ENCODE data around the gene OPCML.

The OPCML gene

DNA sequence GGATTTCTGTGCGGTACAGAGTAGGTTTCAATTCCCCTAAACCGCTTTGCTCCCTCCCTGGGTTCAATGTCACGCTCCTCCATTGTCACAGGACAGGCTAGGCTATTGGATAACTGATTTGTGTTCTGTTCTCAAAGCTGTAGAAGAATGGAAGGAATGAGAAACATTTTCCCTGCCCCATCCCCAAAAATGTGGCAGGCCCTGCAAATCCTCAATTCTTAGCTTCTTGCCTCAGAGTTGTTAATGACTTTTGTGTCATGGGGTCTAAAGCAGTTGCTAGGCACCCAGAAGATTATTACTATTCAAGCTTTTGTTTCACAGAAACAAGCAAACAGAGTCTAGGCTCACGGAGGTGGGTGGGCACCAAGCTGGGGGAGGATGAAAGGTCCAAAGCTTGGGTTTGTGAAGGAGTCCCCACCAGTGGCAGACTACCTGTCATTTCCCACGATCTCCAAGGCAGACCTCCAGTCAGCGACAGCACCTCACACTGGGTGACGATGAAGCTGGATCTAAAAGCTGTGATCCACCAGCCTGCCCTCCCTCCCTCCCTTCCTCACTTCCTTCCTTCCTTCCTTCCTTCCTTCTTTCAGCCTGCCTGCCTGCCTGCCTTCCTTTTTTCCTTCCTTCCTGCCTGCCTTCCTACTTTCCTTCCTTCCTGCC is 1080.2 kb downstream of the OPCML start:
- H3K27ac ChIP-seq: no peak overlapping the region
- TF ChIP-seq, protein P1, sequence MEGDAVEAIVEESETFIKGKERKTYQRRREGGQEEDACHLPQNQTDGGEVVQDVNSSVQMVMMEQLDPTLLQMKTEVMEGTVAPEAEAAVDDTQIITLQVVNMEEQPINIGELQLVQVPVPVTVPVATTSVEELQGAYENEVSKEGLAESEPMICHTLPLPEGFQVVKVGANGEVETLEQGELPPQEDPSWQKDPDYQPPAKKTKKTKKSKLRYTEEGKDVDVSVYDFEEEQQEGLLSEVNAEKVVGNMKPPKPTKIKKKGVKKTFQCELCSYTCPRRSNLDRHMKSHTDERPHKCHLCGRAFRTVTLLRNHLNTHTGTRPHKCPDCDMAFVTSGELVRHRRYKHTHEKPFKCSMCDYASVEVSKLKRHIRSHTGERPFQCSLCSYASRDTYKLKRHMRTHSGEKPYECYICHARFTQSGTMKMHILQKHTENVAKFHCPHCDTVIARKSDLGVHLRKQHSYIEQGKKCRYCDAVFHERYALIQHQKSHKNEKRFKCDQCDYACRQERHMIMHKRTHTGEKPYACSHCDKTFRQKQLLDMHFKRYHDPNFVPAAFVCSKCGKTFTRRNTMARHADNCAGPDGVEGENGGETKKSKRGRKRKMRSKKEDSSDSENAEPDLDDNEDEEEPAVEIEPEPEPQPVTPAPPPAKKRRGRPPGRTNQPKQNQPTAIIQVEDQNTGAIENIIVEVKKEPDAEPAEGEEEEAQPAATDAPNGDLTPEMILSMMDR (IDR thresholded peaks at IDR 0.05): no peak
- TF ChIP-seq ZFX (IDR thresholded peaks at IDR 0.05; ENCODE audit: borderline replicate concordance): no peak

DNA sequence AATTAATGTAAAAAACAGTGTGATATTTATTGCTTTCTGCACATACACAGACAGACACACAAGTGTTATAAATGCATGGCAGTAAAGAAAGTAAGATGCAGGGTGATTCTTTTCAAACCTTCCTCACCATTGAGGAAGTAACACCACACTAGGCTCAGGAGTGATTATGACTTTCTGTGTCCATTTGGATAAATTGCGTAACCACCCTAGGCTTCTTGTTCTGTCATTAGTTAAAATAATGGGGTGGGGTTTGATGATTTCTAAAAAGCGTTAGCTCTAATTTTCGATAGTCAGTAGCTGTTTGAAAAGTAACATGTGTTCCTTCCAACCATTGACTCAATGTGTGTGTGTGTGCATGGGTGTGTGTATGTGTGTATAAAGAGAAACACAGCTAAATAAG is 1081.7 kb downstream of the OPCML start:
- TF ChIP-seq, protein P1 (IDR thresholded peaks at IDR 0.05): no peak
- no peak for TF ChIP-seq ZFX (IDR thresholded peaks at IDR 0.05; ENCODE audit: borderline replicate concordance)
- H3K27ac ChIP-seq: no peak overlapping the region

DNA sequence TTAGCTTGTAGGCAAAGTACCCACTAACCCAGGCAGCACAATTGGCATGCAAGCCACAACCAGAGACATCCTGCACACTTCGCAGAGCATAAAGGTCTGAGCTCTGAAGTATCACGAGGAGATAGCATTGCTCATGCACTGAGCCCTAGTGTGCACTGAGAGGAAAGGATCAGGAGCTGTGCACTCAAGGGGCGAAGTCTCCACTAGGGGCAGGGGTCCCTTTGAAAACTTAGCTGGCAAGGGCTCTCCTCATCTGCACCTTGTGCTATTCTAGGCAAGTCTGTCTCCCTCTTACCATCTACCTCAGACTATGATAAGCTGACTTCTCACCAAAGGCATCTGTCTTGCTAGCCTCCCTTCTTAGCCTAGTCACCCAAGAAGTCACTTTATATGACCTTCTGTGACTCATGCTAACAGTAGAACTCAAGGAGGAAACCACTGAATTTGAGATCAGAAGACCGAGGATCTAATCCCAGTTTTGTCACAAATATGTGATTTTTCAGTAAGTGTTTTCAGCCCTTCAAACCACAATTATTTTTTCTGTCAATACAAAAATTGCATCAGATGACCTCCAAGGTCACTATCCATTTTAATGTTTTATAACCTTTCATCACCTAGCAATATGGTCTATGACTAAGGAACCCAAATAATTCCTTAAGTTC is 1083.8 kb downstream of the OPCML start:
- TF ChIP-seq, protein P1 (IDR thresholded peaks at IDR 0.05): no peak
- no peak for TF ChIP-seq ZFX (IDR thresholded peaks at IDR 0.05; ENCODE audit: borderline replicate concordance)
- no peak overlapping the region for H3K27ac ChIP-seq

DNA sequence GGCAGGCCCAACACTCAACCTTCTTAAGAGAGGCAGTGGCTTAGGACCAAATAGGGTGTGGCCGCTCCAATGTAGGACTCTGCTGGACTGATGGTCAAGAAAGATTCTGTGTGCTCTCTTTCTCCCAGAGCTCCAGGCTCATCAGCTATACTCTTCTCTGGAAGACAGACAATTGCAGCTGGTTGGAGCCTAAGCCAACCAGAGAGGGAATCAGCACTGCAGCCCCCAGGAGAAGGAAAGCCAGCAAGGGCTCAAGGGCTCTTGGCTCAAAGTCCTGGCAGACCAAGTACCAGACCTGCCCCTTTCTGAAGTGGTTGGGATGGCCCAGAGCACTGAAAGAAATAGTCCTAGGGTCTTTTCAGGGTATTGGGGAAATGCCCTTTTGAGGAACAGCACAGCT is 1084.5 kb downstream of the OPCML start:
- no peak overlapping the region for H3K27ac ChIP-seq
- no peak for TF ChIP-seq ZFX (IDR thresholded peaks at IDR 0.05; ENCODE audit: borderline replicate concordance)
- TF ChIP-seq, protein P1 (IDR thresholded peaks at IDR 0.05): no peak

DNA sequence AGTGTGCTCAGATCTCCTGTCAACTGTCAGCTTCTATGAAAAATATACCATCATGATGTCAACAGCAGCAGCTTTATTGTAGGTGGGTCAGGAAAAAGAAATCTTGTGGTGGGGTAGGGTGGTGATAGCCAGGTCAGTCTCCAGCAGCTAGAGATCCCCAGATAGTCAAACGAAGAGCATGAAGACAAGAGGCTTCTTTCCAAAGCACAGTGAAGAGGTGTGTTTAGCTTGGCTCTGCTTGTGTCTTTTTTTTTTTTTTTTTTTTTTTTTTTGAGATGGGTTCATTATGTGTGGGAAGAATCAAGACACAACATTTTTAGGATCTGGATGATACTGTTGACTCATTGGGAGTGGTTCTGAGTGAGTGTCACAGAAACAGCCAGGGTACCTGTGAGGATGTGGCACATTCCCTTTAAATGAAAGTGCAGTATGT is 1086.4 kb downstream of the OPCML start:
- no peak overlapping the region for H3K27ac ChIP-seq
- TF ChIP-seq ZFX (IDR thresholded peaks at IDR 0.05; ENCODE audit: borderline replicate concordance): no peak
- TF ChIP-seq, protein P1 (IDR thresholded peaks at IDR 0.05): no peak

DNA sequence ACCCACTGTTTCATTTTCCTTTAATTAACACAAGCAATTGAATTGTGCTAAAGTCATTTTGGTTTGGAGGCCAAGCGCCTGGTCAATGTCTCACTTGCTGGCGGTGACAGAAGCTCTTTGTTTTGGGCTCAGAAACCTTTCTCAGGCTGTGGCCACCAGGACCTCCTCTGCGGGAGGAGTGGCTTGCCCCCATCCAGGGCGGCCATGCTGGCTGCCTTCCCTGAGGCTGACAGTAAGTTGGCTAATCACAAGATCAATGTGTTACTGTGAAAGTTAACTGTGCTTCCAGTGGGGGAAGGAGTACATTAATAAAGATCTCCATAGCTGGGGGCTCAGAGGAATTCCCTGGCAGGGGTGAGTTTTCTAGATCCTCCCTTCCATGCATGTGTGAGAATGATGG is 1087.4 kb downstream of the OPCML start:
- no peak overlapping the region for H3K27ac ChIP-seq
- no peak for TF ChIP-seq ZFX (IDR thresholded peaks at IDR 0.05; ENCODE audit: borderline replicate concordance)
- TF ChIP-seq, protein P1 (IDR thresholded peaks at IDR 0.05): no peak

DNA sequence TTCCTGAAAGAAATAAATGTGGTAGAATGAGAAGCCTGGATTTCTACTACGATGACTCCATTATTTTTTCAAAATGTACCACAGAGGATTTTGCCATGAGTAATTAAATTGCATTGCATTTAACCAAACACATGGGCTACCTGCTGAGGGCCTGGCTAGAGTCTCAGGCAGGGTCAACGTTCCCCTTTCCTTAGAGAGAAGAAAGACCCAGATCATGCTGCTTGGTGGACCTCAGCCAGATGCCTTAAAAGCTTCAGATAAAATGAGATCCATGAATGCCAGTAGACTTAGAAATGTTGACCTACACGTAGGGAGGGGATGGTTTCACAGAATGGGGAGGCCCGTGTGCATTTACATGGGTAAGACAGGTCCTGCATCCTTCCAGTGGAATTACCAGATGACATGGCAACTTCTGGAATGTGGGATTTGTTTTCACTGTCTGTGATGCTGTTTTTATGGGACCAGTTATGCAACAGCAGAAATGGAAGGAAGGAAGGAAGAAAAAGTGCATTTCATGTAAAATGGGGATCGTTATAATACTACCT is 1092.5 kb downstream of the OPCML start:
- no peak overlapping the region for H3K27ac ChIP-seq
- TF ChIP-seq, protein P1 (IDR thresholded peaks at IDR 0.05): no peak
- no peak for TF ChIP-seq ZFX (IDR thresholded peaks at IDR 0.05; ENCODE audit: borderline replicate concordance)
